ENCODE measurements around the gene DSCAM.

- TF ChIP-seq EZH2 (IDR thresholded peaks at IDR 0.05; ENCODE audit: borderline replicate concordance, low read length), result no peak
- no peak for TF ChIP-seq CTCF (IDR thresholded peaks at IDR 0.05; ENCODE audit: low read length)
These were observed 451.2 kb downstream of the DSCAM start for GRCh38 chr21:40395732-40396131.

Measured in OCI-LY1 (cell line).